ENCODE data around the gene CTNND1.

Gene CTNND1

DNA sequence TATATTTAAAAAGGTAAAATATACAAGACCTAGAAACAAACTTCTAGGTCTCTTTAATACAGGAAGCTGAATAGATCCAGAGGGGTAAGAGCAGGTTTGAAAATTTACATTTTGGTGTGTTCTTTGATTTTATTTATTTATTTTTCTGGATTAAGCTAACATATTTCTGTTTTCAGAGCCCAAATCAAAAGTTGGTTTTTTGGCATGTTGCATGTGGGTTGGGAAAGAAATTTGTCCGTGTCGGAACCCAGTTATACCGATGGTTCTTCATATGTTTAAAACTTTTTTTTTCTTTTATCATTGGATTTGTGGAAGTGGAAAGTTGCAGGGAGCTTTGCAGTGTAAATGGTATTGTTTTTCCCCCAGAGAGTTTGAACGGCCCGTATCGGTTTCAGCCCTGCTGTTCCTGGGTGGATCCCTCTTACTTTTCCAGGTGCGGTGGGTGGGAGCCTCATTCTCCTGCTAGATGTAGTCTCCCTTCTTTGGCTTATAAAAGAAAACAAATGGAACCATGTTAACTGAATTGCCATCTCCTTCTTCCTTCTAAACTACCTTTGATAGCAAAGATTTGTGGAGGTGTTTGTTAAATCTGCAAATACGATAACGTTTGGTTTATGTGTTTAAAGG, 746 bp downstream of the CTNND1 start:
- H3K4me3 ChIP-seq (ENCODE audit: low read depth, low read length): peak overlapping the region; percentile 72
- no peak for DNase-seq (ENCODE audit: low read depth)
- TF ChIP-seq, protein P1, sequence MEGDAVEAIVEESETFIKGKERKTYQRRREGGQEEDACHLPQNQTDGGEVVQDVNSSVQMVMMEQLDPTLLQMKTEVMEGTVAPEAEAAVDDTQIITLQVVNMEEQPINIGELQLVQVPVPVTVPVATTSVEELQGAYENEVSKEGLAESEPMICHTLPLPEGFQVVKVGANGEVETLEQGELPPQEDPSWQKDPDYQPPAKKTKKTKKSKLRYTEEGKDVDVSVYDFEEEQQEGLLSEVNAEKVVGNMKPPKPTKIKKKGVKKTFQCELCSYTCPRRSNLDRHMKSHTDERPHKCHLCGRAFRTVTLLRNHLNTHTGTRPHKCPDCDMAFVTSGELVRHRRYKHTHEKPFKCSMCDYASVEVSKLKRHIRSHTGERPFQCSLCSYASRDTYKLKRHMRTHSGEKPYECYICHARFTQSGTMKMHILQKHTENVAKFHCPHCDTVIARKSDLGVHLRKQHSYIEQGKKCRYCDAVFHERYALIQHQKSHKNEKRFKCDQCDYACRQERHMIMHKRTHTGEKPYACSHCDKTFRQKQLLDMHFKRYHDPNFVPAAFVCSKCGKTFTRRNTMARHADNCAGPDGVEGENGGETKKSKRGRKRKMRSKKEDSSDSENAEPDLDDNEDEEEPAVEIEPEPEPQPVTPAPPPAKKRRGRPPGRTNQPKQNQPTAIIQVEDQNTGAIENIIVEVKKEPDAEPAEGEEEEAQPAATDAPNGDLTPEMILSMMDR (conservative IDR thresholded peaks at IDR 0.05; ENCODE audit: low read depth, low read length): no peak

DNA sequence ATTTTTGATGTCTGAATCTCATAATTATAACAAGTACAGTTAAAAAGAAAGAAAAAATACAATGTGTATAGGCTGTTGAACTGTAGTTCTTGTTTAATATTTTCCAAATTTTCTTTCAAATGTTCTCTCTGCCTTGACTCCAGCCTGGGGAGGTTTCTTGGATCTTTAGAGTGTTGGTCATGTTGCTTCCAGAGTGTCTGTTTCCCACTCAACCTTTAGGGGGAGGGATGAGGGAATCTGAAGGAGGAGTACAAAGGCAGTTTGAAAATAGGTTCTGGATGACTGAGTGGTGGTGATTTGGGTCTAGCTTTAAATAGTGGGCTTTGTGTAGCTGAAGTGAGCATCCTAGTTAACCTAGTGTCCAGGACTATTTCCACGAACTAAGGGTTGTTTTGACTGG, 2.0 kb downstream of the CTNND1 start:
- DNase-seq (ENCODE audit: low read depth): peak; percentile 58
- H3K4me3 ChIP-seq (ENCODE audit: low read depth, low read length): peak overlapping the region; percentile 72
- TF ChIP-seq, protein P1 (conservative IDR thresholded peaks at IDR 0.05; ENCODE audit: low read depth, low read length): peak; percentile 59

DNA sequence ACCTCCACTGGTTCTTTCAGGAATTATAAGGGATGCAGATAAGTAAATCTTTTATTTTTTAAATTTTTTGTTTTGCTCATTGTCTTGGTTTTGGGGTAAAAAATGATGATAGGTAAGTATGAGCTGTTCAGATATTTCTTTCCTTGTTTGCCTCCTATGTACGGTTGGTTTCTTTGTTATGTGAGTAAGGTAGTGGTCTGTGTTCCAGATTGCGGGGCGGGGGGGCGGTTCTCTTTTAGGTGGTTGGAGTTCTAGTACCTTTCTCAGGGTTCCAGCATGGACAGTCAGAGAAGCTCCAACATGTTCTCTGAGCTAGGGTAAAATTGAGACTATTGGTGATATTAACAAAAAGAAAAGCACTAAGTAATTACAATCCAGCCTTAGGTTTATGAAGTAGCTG, 2.4 kb downstream of the CTNND1 start:
- peak overlapping the region; percentile 72 for H3K4me3 ChIP-seq (ENCODE audit: low read depth, low read length)
- DNase-seq (ENCODE audit: low read depth): no peak
- TF ChIP-seq, protein P1 (conservative IDR thresholded peaks at IDR 0.05; ENCODE audit: low read depth, low read length): no peak

DNA sequence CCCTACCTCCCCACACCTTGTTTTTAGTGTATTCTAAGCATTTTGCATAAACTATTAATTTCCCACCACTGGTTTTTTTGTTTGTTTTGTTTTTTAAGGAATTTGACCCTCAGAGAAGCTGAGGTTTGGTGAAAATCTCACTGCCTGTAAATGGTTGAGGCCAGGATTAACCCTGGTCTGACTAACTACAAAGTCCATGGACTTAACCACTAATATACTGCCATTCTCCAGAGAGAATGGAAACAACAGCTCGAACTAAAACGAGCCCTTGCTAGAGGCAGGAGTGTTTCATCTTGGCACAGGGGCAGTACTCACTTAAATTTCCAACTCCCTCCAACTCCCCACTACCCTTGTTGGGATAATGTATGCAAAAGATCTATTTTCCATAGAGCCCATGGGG, 3.0 kb downstream of the CTNND1 start:
- TF ChIP-seq, protein P1 (conservative IDR thresholded peaks at IDR 0.05; ENCODE audit: low read depth, low read length): no peak
- H3K4me3 ChIP-seq (ENCODE audit: low read depth, low read length): peak overlapping the region; percentile 72
- peak; percentile 41 for DNase-seq (ENCODE audit: low read depth)

DNA sequence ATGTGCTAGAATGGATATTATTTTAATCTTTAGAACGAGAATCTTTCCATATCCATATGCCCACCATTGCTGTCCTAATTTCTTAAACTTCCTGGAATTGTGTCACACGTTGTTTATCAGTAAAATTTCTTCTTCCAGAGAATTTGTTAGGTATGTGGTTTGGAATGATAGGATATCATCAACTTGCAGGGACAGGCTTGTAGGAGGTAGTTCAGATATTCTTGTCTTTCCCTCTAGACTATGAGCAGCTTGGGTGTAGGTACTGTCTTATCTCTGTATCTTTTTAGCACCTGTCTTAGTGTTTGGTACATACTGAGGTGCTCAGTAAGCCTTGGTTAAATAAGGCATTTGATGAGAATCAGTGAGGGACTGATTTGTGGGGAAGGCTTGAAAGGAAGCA, 3.4 kb downstream of the CTNND1 start:
- DNase-seq (ENCODE audit: low read depth): no peak
- TF ChIP-seq, protein P1 (conservative IDR thresholded peaks at IDR 0.05; ENCODE audit: low read depth, low read length): no peak
- H3K4me3 ChIP-seq (ENCODE audit: low read depth, low read length): peak overlapping the region; percentile 15

DNA sequence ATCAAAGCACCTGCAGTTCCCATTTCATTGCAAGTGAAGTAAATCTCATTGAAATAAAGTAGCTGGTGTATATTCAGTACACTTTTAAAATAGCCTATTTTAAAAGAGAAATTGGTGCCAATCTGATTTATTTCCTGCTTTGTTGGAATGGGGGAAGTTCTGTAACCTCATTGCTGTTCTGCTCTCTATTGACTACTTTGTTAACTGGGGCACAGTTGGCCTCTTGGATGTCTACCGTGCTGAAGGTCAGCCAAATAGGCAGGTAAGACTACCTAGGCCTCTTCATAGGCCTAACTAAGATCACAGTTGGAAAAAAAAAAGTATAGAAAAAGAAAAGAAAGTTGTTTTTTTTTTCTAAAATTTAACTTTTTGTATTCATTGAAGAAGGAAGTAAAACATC, 9.2 kb downstream of the CTNND1 start:
- TF ChIP-seq, protein P1 (conservative IDR thresholded peaks at IDR 0.05; ENCODE audit: low read depth, low read length): no peak
- no peak for DNase-seq (ENCODE audit: low read depth)
- H3K4me3 ChIP-seq (ENCODE audit: low read depth, low read length): no peak overlapping the region

DNA sequence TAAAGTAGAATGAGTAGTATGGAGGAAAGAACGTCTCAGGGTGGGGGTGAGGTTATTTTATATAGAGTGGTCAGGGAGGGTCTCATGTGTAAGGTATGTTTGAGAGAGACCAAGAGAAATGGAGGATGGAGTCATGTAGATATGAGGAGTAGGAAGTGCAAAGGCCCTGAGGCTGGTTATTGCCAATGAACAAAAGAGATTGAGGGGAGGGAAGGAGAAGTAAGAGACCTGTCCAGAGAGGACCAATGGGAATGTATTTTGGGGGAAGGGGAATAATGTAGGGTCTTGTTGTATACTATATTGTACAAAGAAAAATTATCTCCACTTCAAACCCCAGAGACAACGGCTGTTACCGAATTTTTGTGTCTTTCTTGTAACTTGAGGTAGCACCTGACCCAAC, 9.8 kb downstream of the CTNND1 start:
- TF ChIP-seq, protein P1 (conservative IDR thresholded peaks at IDR 0.05; ENCODE audit: low read depth, low read length): no peak
- no peak overlapping the region for H3K4me3 ChIP-seq (ENCODE audit: low read depth, low read length)
- no peak for DNase-seq (ENCODE audit: low read depth)
